Bronchial smooth muscle cell (primary cell): ENCODE measurements around the gene CHST12. TPM values are rescaled to one million over a fixed set of nuclear protein-coding genes. Genes with fewer than 3 reads are reported as not detected.

ENCODE experiments used
- total RNA-seq: library from RNA; depleted of rRNA; stranded (reverse); fragments of >200 nt; gene quantifications from 2 replicates; pipeline ENCODE4 v1.2.1, GENCODE V29; 2014

CHST12 gene
- total RNA-seq = 2.7 and 4.1 TPM in 2 replicates

GRCh38 chr7:2403014-2403717 lies at the start of gene CHST12:
TSS of gene CHST12 (plus strand) at chr7:2403611. CDS start at chr7:2432640, 29,029 bp downstream.

GRCh38 chr7:2354186-2354938 lies 49.0 kb upstream of the CHST12 start, which contains the start of gene EIF3B:
TSS of gene EIF3B (plus strand) at chr7:2354827. CDS start at chr7:2354922, 95 bp downstream.

GRCh38 chr7:2476298-2476697 lies 72.9 kb downstream of the CHST12 start, which contains the start of gene GRIFIN:
TSS of gene GRIFIN (minus strand) at chr7:2476398. CDS start at chr7:2476383, 15 bp downstream.

Other genes starting within 250 kb of the CHST12 start
- gene MAD1L1, start 170.7 kb upstream of the CHST12 start, total RNA-seq = 55.2 and 59.7 TPM in 2 replicates
- gene MRM2, start 161.4 kb upstream of the CHST12 start, total RNA-seq = 9.2 and 12.3 TPM in 2 replicates
- gene NUDT1, start 161.4 kb upstream of the CHST12 start, total RNA-seq = 25.4 and 43.5 TPM in 2 replicates
- 16.7 and 21.2 TPM in 2 replicates for gene SNX8, start 89.2 kb upstream of the CHST12 start, total RNA-seq
- gene EIF3B, start 48.8 kb upstream of the CHST12 start, total RNA-seq = 123 and 139 TPM in 2 replicates
- not detected in 2 replicates for gene GRIFIN, start 72.8 kb downstream of the CHST12 start, total RNA-seq
- 1.4 and 1.6 TPM in 2 replicates for gene LFNG, start 116.2 kb downstream of the CHST12 start, total RNA-seq
- 16.8 and 17.7 TPM in 2 replicates for gene BRAT1, start 151.9 kb downstream of the CHST12 start, total RNA-seq
- 9.0 and 10.4 TPM in 2 replicates for gene IQCE, start 155.4 kb downstream of the CHST12 start, total RNA-seq
- 27.9 and 37.3 TPM in 2 replicates for gene TTYH3, start 228.4 kb downstream of the CHST12 start, total RNA-seq